H7 (cell line): ENCODE data around the gene SGMS2. TPM values are rescaled to one million over a fixed set of nuclear protein-coding genes. Genes with fewer than 3 reads are reported as not detected.

Experiments used
- DNase-seq: peaks from one replicate; pipeline ENCODE4 v3.0.0; 2012
- H3K27me3 ChIP-seq: 2 replicates; pipeline ENCODE4 v1.6.0; 2011; ENCODE audit warnings: mild to moderate bottlenecking, low read length; ENCODE audit not compliant: control insufficient read depth, insufficient read depth
- H3K36me3 ChIP-seq: replicated peaks from 2 replicates; pipeline ENCODE4 v1.5.1; 2011; ENCODE audit warnings: low read length; ENCODE audit not compliant: control insufficient read depth, insufficient read depth
- H3K4me3 ChIP-seq: 2 replicates; pipeline ENCODE4 v1.5.1; 2011; ENCODE audit warnings: low read depth, mild to moderate bottlenecking, control low read depth, low read length, moderate library complexity; ENCODE audit not compliant: insufficient read depth
- total RNA-seq: library from RNA; depleted of rRNA; stranded (reverse); fragments of >200 nt; shearing (Covaris generic); gene quantifications from 2 replicates; pipeline ENCODE4 v1.2.3, GENCODE V29; 2014

Gene SGMS2
- total RNA-seq, 1 experiment from 2014 or later: 0.17 TPM

- no peak for DNase-seq
- Histone ChIP-seq H3K4me3 (no peak overlapping the region), H3K36me3 (no peaks in the 10 kb centered on the region), H3K27me3 (no peaks in the 10 kb centered on the region)
Measured at GRCh38 chr4:107870236-107870635, 45.5 kb downstream of the SGMS2 start.

GRCh38 chr4:107870916-107871786, 46.4 kb downstream of the SGMS2 start:
- Histone ChIP-seq H3K4me3 (no peak overlapping the region), H3K36me3 (no peaks in the 10 kb centered on the region), H3K27me3 (no peaks in the 10 kb centered on the region)
- DNase-seq: no peak

GRCh38 chr4:107874024-107874423, 49.3 kb downstream of the SGMS2 start:
- Histone ChIP-seq H3K36me3 (no peaks in the 10 kb centered on the region), H3K4me3 (no peak overlapping the region), H3K27me3 (no peaks in the 10 kb centered on the region)
- no peak for DNase-seq

- Histone ChIP-seq H3K4me3 (no peak overlapping the region), H3K36me3 (no peaks in the 10 kb centered on the region), H3K27me3 (no peaks in the 10 kb centered on the region)
- no peak for DNase-seq
Measured at GRCh38 chr4:107876099-107876498, 51.4 kb downstream of the SGMS2 start.

GRCh38 chr4:107877361-107877760, 52.6 kb downstream of the SGMS2 start:
- H3K4me3 ChIP-seq: no peak overlapping the region
- H3K27me3 ChIP-seq: no peaks in the 10 kb centered on the region
- no peak for DNase-seq
- H3K36me3 ChIP-seq: no peaks in the 10 kb centered on the region

- DNase-seq: no peak
- no peaks in the 10 kb centered on the region; the same call in 1 of the 2 replicates for H3K36me3 ChIP-seq
Measured at GRCh38 chr4:107885865-107886264, 61.1 kb downstream of the SGMS2 start.

GRCh38 chr4:107888237-107888636, 63.5 kb downstream of the SGMS2 start:
- no peaks in the 10 kb centered on the region; the same call in 1 of the 2 replicates for H3K36me3 ChIP-seq
- no peaks in the 10 kb centered on the region for H3K27me3 ChIP-seq
- DNase-seq: no peak
- H3K4me3 ChIP-seq: no peak overlapping the region

More at GRCh38 chr4:107885865-107886264, 61.1 kb downstream of the SGMS2 start:
- no peaks in the 10 kb centered on the region for H3K27me3 ChIP-seq
- H3K4me3 ChIP-seq: no peak overlapping the region

- DNase-seq: no peak
- no peak overlapping the region for H3K4me3 ChIP-seq
- no peaks in the 10 kb centered on the region; the same call in 1 of the 2 replicates for H3K36me3 ChIP-seq
- no peaks in the 10 kb centered on the region for H3K27me3 ChIP-seq
Measured at GRCh38 chr4:107890779-107891178, 66.0 kb downstream of the SGMS2 start.

GRCh38 chr4:107891299-107891698, 66.6 kb downstream of the SGMS2 start:
- H3K4me3 ChIP-seq: no peak overlapping the region
- no peaks in the 10 kb centered on the region; the same call in 1 of the 2 replicates for H3K36me3 ChIP-seq
- no peaks in the 10 kb centered on the region for H3K27me3 ChIP-seq
- DNase-seq: no peak

GRCh38 chr4:107893171-107894137, 68.7 kb downstream of the SGMS2 start:
- no peaks in the 10 kb centered on the region for H3K27me3 ChIP-seq
- no peak overlapping the region for H3K4me3 ChIP-seq
- no peak for DNase-seq
- H3K36me3 ChIP-seq: no peaks in the 10 kb centered on the region; the same call in 1 of the 2 replicates

- Histone ChIP-seq H3K27me3 (no peaks in the 10 kb centered on the region), H3K36me3 (no peaks in the 10 kb centered on the region), H3K4me3 (no peak overlapping the region)
- no peak for DNase-seq
Measured at GRCh38 chr4:107894138-107894603, 69.4 kb downstream of the SGMS2 start.

- no peaks in the 10 kb centered on the region for H3K27me3 ChIP-seq
- no peak overlapping the region for H3K4me3 ChIP-seq
- no peaks in the 10 kb centered on the region for H3K36me3 ChIP-seq
- DNase-seq: no peak
Measured at GRCh38 chr4:107896158-107896645, 71.5 kb downstream of the SGMS2 start.

GRCh38 chr4:107896646-107897045, 71.9 kb downstream of the SGMS2 start:
- Histone ChIP-seq H3K36me3 (no peaks in the 10 kb centered on the region), H3K27me3 (no peaks in the 10 kb centered on the region), H3K4me3 (no peak overlapping the region)
- DNase-seq: no peak

GRCh38 chr4:107897823-107898222, 73.1 kb downstream of the SGMS2 start:
- no peak for DNase-seq
- no peaks in the 10 kb centered on the region for H3K36me3 ChIP-seq

More at GRCh38 chr4:107897823-107898222, 73.1 kb downstream of the SGMS2 start:
- H3K27me3 ChIP-seq: no peaks in the 10 kb centered on the region
- no peak overlapping the region for H3K4me3 ChIP-seq
